ENCODE data around the gene TP53I11. TPM values are rescaled to one million over a fixed set of nuclear protein-coding genes. Genes with fewer than 3 reads are reported as not detected.

Gene TP53I11
- total and polyA plus RNA-seq, 9 of the 15 experiments (the other 6 are each of a cell fraction or from before 2014, with no cell fraction given), result 0.14 to 2.5 (median 1.2) TPM; not detected in 2

DNA sequence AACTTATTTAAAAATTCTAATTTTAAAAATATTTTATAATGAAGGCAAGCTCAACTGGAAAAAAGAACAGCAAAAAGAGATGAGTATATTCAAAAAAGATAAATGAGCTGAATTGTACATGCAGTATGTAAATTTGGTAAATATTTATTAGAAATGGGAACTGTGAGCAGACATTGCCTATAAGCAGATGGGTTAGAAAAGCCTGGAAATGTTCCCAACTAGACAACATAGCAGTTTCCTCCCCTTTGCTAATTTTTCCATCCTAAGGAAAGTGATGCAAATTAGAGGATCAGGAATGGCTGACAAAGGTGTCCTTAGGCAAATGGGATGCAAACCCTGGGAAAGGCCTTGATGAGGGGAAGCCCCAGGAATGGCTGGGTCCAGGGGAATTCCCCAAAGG lies 37.2 kb downstream of the TP53I11 start:
- peaks cover 0 to 7% of the 10 kb centered on the region in 2 experiments; a peak in 2 of 5 replicates for H3K4me1 ChIP-seq (replicated peaks in 1 of 2; ENCODE audit: control insufficient read depth in 2 of 2, insufficient read depth in 2 of 2, low read length in 2 of 2)
- TF ChIP-seq RBM14 (IDR thresholded peaks at IDR 0.05; ENCODE audit: borderline replicate concordance, insufficient read depth, low read depth, low read length), result no peak
- TF ChIP-seq, protein P1, sequence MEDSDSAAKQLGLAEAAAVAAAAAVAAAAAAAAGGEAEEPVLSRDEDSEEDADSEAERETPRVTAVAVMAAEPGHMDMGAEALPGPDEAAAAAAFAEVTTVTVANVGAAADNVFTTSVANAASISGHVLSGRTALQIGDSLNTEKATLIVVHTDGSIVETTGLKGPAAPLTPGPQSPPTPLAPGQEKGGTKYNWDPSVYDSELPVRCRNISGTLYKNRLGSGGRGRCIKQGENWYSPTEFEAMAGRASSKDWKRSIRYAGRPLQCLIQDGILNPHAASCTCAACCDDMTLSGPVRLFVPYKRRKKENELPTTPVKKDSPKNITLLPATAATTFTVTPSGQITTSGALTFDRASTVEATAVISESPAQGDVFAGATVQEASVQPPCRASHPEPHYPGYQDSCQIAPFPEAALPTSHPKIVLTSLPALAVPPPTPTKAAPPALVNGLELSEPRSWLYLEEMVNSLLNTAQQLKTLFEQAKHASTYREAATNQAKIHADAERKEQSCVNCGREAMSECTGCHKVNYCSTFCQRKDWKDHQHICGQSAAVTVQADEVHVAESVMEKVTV (CRISPR knock-in tag; IDR thresholded peaks at IDR 0.05), result no peak
- TF ChIP-seq, protein P2, sequence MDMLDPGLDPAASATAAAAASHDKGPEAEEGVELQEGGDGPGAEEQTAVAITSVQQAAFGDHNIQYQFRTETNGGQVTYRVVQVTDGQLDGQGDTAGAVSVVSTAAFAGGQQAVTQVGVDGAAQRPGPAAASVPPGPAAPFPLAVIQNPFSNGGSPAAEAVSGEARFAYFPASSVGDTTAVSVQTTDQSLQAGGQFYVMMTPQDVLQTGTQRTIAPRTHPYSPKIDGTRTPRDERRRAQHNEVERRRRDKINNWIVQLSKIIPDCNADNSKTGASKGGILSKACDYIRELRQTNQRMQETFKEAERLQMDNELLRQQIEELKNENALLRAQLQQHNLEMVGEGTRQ (CRISPR knock-in tag; IDR thresholded peaks at IDR 0.05), result no peak
- no peak for TF ChIP-seq LARP7 (IDR thresholded peaks at IDR 0.05)
- peaks cover 13% of the 10 kb centered on the region; the same call in 1 of the 2 replicates for H4K20me1 ChIP-seq (replicated peaks; ENCODE audit: control insufficient read depth, insufficient read depth, low read length)
- H3K27ac ChIP-seq (ENCODE audit: extremely low read depth, low read depth, low read length), result no peak overlapping the region
- no TSS peak for BruUV-seq (replicated peaks)
- peaks cover 12 to 52% of the 10 kb centered on the region in 2 experiments; a peak in 4 of 5 replicates for H3K27me3 ChIP-seq (ENCODE audit: control insufficient read depth in 2 of 2, insufficient read depth in 2 of 2, low read length in 2 of 2)
- H2AFZ ChIP-seq (ENCODE audit: low read depth, low read length), result no peak overlapping the region
- no peak overlapping the region for H3K9ac ChIP-seq (ENCODE audit: insufficient read depth in 1 of 2, low read depth in 2 of 2, low read length in 2 of 2)
- CTCF ChIA-PET (ENCODE audit: low intra/inter-chr PET ratio), result interaction anchor here (3.1 kb wide), 1 partner anchor 293 kb away, joined by 42 read pairs; no protein-coding TSS in a partner anchor
- H3K4me3 ChIP-seq, result no peak overlapping the region
- peaks cover 6% of the 10 kb centered on the region for H3K9me1 ChIP-seq (ENCODE audit: control insufficient read depth, insufficient read depth, low read length)
- in situ Hi-C loops (cut with MboI), result loop anchor here (5.0 kb wide), 2 partner anchors 291 to 356 kb away; no protein-coding TSS in a partner anchor
- POLR2A ChIA-PET, result no interaction called here
- FAIRE-seq, result no peak
- H3K36me3 ChIP-seq (ENCODE audit: control insufficient read depth, insufficient read depth, low read length), result no peaks in the 10 kb centered on the region
- no peak for DNase-seq (ENCODE audit: extremely low read depth in 1 of 4, low spot score in 3 of 4)
- no peaks in the 10 kb centered on the region for H3K79me2 ChIP-seq (ENCODE audit: control insufficient read depth, insufficient read depth, low read length)
- H3K9me3 ChIP-seq (replicated peaks; ENCODE audit: control insufficient read depth, insufficient read depth, low read depth, low read length), result no peaks in the 10 kb centered on the region
- H3K4me2 ChIP-seq (ENCODE audit: insufficient read depth, low read length), result no peak overlapping the region
- intact Hi-C loops (cut with micrococcal nuclease), result loop anchor here (5.0 kb wide), 1 partner anchor 356 kb away; no protein-coding TSS in a partner anchor
- ATAC-seq, result no peak

Measured in K562 (cell line).